ENCODE data around the gene ACKR4. TPM values are rescaled to one million over a fixed set of nuclear protein-coding genes. Genes with fewer than 3 reads are reported as not detected.

ACKR4 gene
- total and polyA plus RNA-seq, 2 experiments from 2014 or later: 0.26 TPM; not detected in 1

- Histone ChIP-seq H3K36me3 (ENCODE audit: insufficient read depth) (no peaks in the 10 kb centered on the region), H2AFZ (no peak overlapping the region), H3K9me2 (ENCODE audit: insufficient read depth) (no peaks in the 10 kb centered on the region), H3K27me3 (ENCODE audit: insufficient read depth) (no peaks in the 10 kb centered on the region), H3K4me3 (no peak overlapping the region), H3K79me2 (replicated peaks; ENCODE audit: insufficient read depth) (no peaks in the 10 kb centered on the region), H3K4me2 (no peak overlapping the region), H3F3A (replicated peaks; ENCODE audit: low read depth) (no peaks in the 10 kb centered on the region), H3K27ac (ENCODE audit: low read depth) (no peak overlapping the region), H4K20me1 (replicated peaks; ENCODE audit: insufficient read depth) (no peaks in the 10 kb centered on the region), H3K4me1 (ENCODE audit: insufficient read depth) (no peaks in the 10 kb centered on the region)
- ATAC-seq (no peak), DNase-seq (ENCODE audit: low spot score) (no peak)
- Mint-ChIP-seq H3K4me1 (no peaks in the 10 kb centered on the region), H3K36me3 (ENCODE audit: low read depth) (peaks cover 22% of the 10 kb centered on the region), H3K9me3 (no peaks in the 10 kb centered on the region; the same call in 1 of the 3 replicates), H3K4me3 (no peak overlapping the region), H3K27me3 (ENCODE audit: insufficient read depth, low read depth, poor library complexity) (no peaks in the 10 kb centered on the region), H3K27ac (no peak overlapping the region)
- TF ChIP-seq STAT1 (IDR thresholded peaks at IDR 0.05; ENCODE audit: unreplicated experiment): no peak
- no peak for TF ChIP-seq EZH2 (IDR thresholded peaks at IDR 0.05; ENCODE audit: low read depth, unreplicated experiment)
- no peak for TF ChIP-seq JUNB (IDR thresholded peaks at IDR 0.05; ENCODE audit: unreplicated experiment)
- no peak for TF ChIP-seq EZH2phosphoT487 (IDR thresholded peaks at IDR 0.05; ENCODE audit: unreplicated experiment)
- TF ChIP-seq ZNF331 (CRISPR knock-in tag; IDR thresholded peaks at IDR 0.05; ENCODE audit: low read depth): no peak
- TF ChIP-seq REST (IDR thresholded peaks at IDR 0.05; ENCODE audit: unreplicated experiment): no peak
- TF ChIP-seq POLR2AphosphoS5 (IDR thresholded peaks at IDR 0.05; ENCODE audit: low read depth): no peak
- no peak for TF ChIP-seq NANOG (IDR thresholded peaks at IDR 0.05; ENCODE audit: borderline replicate concordance)
- no peak for TF ChIP-seq ZNF114 (CRISPR knock-in tag; IDR thresholded peaks at IDR 0.05)
- no peak for TF ChIP-seq CTCF (conservative IDR thresholded peaks at IDR 0.05; ENCODE audit: low read depth in 2 of 2)
- no peak for TF ChIP-seq ETS1 (IDR thresholded peaks at IDR 0.05)
- no peak for TF ChIP-seq ZNF462 (CRISPR knock-in tag; IDR thresholded peaks at IDR 0.05)
- no peak for TF ChIP-seq CREB1 (CRISPR knock-in tag; IDR thresholded peaks at IDR 0.05; ENCODE audit: low read depth)
Observed at GRCh38 chr3:132616780-132617179, 19.7 kb downstream of the ACKR4 start.
